K562 (cell line): ENCODE measurements around the gene CDKN2C. TPM values are rescaled to one million over a fixed set of nuclear protein-coding genes. Genes with fewer than 3 reads are reported as not detected.

ENCODE experiments used
- ARID3B ChIP-seq: fragments of 250-450 bp; sonication (Bioruptor Pico); IDR thresholded peaks from 2 replicates; pipeline ENCODE4 v1.4.0; 2020; ENCODE audit warnings: borderline replicate concordance
- BRD9 ChIP-seq: fragments of 450-650 bp; IDR thresholded peaks from 2 replicates; pipeline ENCODE4 v1.6.1; 2018; ENCODE audit warnings: low read depth; ENCODE audit not compliant: partially characterized antibody
- CTCFL ChIP-seq: IDR thresholded peaks from 2 replicates; pipeline ENCODE4 v1.6.1; 2011; ENCODE audit warnings: borderline replicate concordance, low read depth, mild to moderate bottlenecking, moderate library complexity, low read length; ENCODE audit not compliant: insufficient read depth, poor library complexity, severe bottlenecking
- ELF1 ChIP-seq: fragments of 200-800 bp; sonication (Bioruptor generic); IDR thresholded peaks from 2 replicates; pipeline ENCODE4 v1.6.1; 2016; ENCODE audit warnings: missing genetic modification characterization, missing compliant biosample characterization
- EP300 ChIP-seq: IDR thresholded peaks from 2 replicates; pipeline ENCODE4 v1.6.1; 2012; ENCODE audit warnings: low read length, improper control_type of control experiment
- FOXM1 ChIP-seq, 2 experiments: fragments of 450-650 bp in 1 of 2; sonication (generic) in 1 of 2; formaldehyde crosslinking in 1 of 2; IDR thresholded peaks; 2 replicates each; pipeline versions ENCODE4 v1.6.1 to v1.9.0; 2017 to 2022; ENCODE audit warnings: low read depth in 2 of 2, mild to moderate bottlenecking in 2 of 2, missing genetic modification reagents in 1 of 2, moderate library complexity in 1 of 2
- KLF6 ChIP-seq: fragments of 250-450 bp; sonication (Bioruptor Pico); IDR thresholded peaks from 2 replicates; pipeline ENCODE4 v1.4.0; 2020; ENCODE audit warnings: mild to moderate bottlenecking, moderate library complexity, borderline replicate concordance
- MCM3 ChIP-seq: fragments of 450-650 bp; IDR thresholded peaks from 2 replicates; pipeline ENCODE4 v1.6.1; 2016
- NCOA1 ChIP-seq: fragments of 450-650 bp; IDR thresholded peaks from 2 replicates; pipeline ENCODE4 v1.6.1; 2016; ENCODE audit warnings: low read depth
- NR1H2 ChIP-seq: sonication (generic); formaldehyde crosslinking; IDR thresholded peaks from 2 replicates; pipeline ENCODE4 v1.4.0; 2020; ENCODE audit warnings: mild to moderate bottlenecking, missing genetic modification reagents
- NR3C1 ChIP-seq: sonication (generic); formaldehyde crosslinking; IDR thresholded peaks from 2 replicates; pipeline ENCODE4 v1.8.1; 2022; ENCODE audit warnings: missing genetic modification reagents
- RUNX1 ChIP-seq: sonication (generic); IDR thresholded peaks from 2 replicates; pipeline ENCODE4 v1.6.1; 2016; ENCODE audit warnings: antibody characterized with exemption, low read depth
- SRSF9 ChIP-seq: fragments of 200-400 bp; formaldehyde crosslinking; IDR thresholded peaks from 2 replicates; pipeline ENCODE4 v1.6.1; 2017; ENCODE audit warnings: low read depth, low read length, borderline replicate concordance
- TOE1 ChIP-seq, 2 experiments: fragments of 450-650 bp in 1 of 2; sonication (generic) in 1 of 2; formaldehyde crosslinking in 1 of 2; IDR thresholded peaks; 2 replicates each; pipeline versions ENCODE4 v1.7.1 to v1.8.0; 2016 to 2022; ENCODE audit warnings: borderline replicate concordance in 2 of 2, mild to moderate bottlenecking in 2 of 2, antibody characterized with exemption in 1 of 2, inconsistent platforms in 1 of 2, low read depth in 1 of 2, missing genetic modification reagents in 1 of 2, moderate library complexity in 1 of 2
- ZNF143 ChIP-seq: sonication (generic); formaldehyde crosslinking; IDR thresholded peaks from 2 replicates; pipeline ENCODE4 v1.9.0; 2022; ENCODE audit warnings: mild to moderate bottlenecking, missing genetic modification reagents
- ZNF23 ChIP-seq: fragments of 250-450 bp; sonication (Bioruptor Pico); IDR thresholded peaks from 2 replicates; pipeline ENCODE4 v1.4.0; 2020; ENCODE audit warnings: mild to moderate bottlenecking
- ZNF518B ChIP-seq: fragments of 250-450 bp; sonication (Bioruptor Pico); IDR thresholded peaks from 2 replicates; pipeline ENCODE4 v1.5.0; 2021; ENCODE audit warnings: mild to moderate bottlenecking, moderate library complexity
- ZNF561 ChIP-seq: fragments of 450-650 bp; formaldehyde crosslinking; conservative IDR thresholded peaks from 2 replicates; pipeline ENCODE4 v1.4.0; 2020; ENCODE audit warnings: mild to moderate bottlenecking, moderate library complexity
- ZNF586 ChIP-seq: fragments of 450-650 bp; formaldehyde crosslinking; conservative IDR thresholded peaks from 2 replicates; pipeline ENCODE4 v1.4.0; 2020; ENCODE audit warnings: mild to moderate bottlenecking, moderate library complexity
- polyA plus RNA-seq, 8 experiments: library from polyadenylated mRNA; depleted of rRNA in 4 of 8; stranded (reverse) in 5 of 8; unstranded in 3 of 8; fragments of >200 nt; fragmentation: Nextera tagmentation in 2 of 8; fragmentation: Illumina TruSeq in 1 of 8; extraction: Ambion mirVana in 2 of 8; extraction: Trizol in 1 of 8; gene quantifications; 2 replicates each; pipeline versions ENCODE4 v1.2.1 to v1.2.3, GENCODE V29; 2011 to 2014; ENCODE audit warnings: inconsistent platforms in 1 of 8, missing spikeins in 1 of 8
- total RNA-seq, 7 experiments: library from RNA; depleted of rRNA in 6 of 7; stranded (reverse); fragments of >200 nt in 6 of 7; fragmentation: Illumina TruSeq in 2 of 7; extraction: Trizol in 2 of 7; gene quantifications; 2 replicates each; pipeline versions ENCODE4 v1.2.1 to v1.2.3, GENCODE V29; 2011 to 2021; ENCODE audit warnings: low replicate concordance in 1 of 7

Gene CDKN2C
- total and polyA plus RNA-seq, 9 of the 15 experiments (the other 6 are each of a cell fraction or from before 2014, with no cell fraction given), result 11.9 to 74.3 (median 45.9) TPM

- TF ChIP-seq ARID3B (no peak), ZNF23 (no peak), BRD9 (peak; percentile 76), ZNF143 (CRISPR knock-in tag) (no peak), EP300 (no peak; the same call in 1 of the 2 replicates), ZNF586 (CRISPR knock-in tag) (no peak), NR3C1 (CRISPR knock-in tag) (no peak), NCOA1 (no peak; the same call in 1 of the 2 replicates), ZNF518B (CRISPR knock-in tag) (no peak), CTCFL (no peak), FOXM1 (IDR thresholded peaks at IDR 0.05; ENCODE audit: low read depth) (no peak), FOXM1 (CRISPR knock-in tag; IDR thresholded peaks at IDR 0.05; ENCODE audit: low read depth) (0 out of 2 replicates have a peak, but pooled peaks have one; percentile 9), TOE1 (IDR thresholded peaks at IDR 0.05; ENCODE audit: borderline replicate concordance) (no peak), TOE1 (CRISPR knock-in tag; IDR thresholded peaks at IDR 0.05; ENCODE audit: borderline replicate concordance, low read depth) (no peak), NR1H2 (CRISPR knock-in tag) (no peak; the same call in 1 of the 2 replicates), SRSF9 (no peak), MCM3 (no peak), RUNX1 (no peak), KLF6 (no peak), ZNF561 (CRISPR knock-in tag) (no peak), ELF1 (tag) (no peak)
These were observed 1.0 kb upstream of the CDKN2C start (continued) for GRCh38 chr1:50968821-50969610.
